Loucy (cell line): Measurements from ENCODE around the gene PREX1.

Experiments
- H2AFZ ChIP-seq: fragments of 200-600 bp; sonication (generic); 2 replicates; pipeline ENCODE4 v1.6.0; 2016; ENCODE audit warnings: antibody characterized with exemption, mild to moderate bottlenecking, low read length, moderate library complexity
- H3F3A ChIP-seq: fragments of 200-600 bp; 2 replicates; pipeline ENCODE4 v1.6.0; 2016; ENCODE audit warnings: antibody characterized with exemption, low read depth, mild to moderate bottlenecking
- H3K27me3 ChIP-seq: fragments of 200-600 bp; sonication (generic); 2 replicates; pipeline ENCODE4 v1.6.1; 2014; ENCODE audit warnings: low read length, mild to moderate bottlenecking; ENCODE audit not compliant: insufficient read depth, poor library complexity, severe bottlenecking
- H3K36me3 ChIP-seq: fragments of 200-600 bp; sonication (generic); 2 replicates; pipeline ENCODE4 v1.6.1; 2016; ENCODE audit warnings: low read length; ENCODE audit not compliant: insufficient read depth
- H3K4me1 ChIP-seq: fragments of 200-600 bp; sonication (generic); 2 replicates; pipeline ENCODE4 v1.5.1; 2014; ENCODE audit warnings: low read length, mild to moderate bottlenecking; ENCODE audit not compliant: insufficient read depth, poor library complexity, severe bottlenecking
- H3K4me2 ChIP-seq: fragments of 200-600 bp; sonication (generic); 2 replicates; pipeline ENCODE4 v1.6.0; 2014; ENCODE audit warnings: antibody characterized with exemption, low read length, low read depth, mild to moderate bottlenecking; ENCODE audit not compliant: poor library complexity, severe bottlenecking
- H3K4me3 ChIP-seq: fragments of 200-600 bp; sonication (generic); 2 replicates; pipeline ENCODE4 v1.5.1; 2014; ENCODE audit warnings: low read length, mild to moderate bottlenecking, mixed read lengths; ENCODE audit not compliant: poor library complexity, severe bottlenecking
- H3K79me2 ChIP-seq: fragments of 200-600 bp; sonication (generic); 2 replicates; pipeline ENCODE4 v1.6.1; 2014; ENCODE audit warnings: low read length; ENCODE audit not compliant: insufficient read depth
- H3K9ac ChIP-seq: fragments of 200-600 bp; sonication (generic); 2 replicates; pipeline ENCODE4 v1.6.0; 2014; ENCODE audit warnings: mild to moderate bottlenecking, low read depth, low read length, moderate library complexity; ENCODE audit not compliant: poor library complexity, severe bottlenecking
- H3K9me2 ChIP-seq: fragments of 200-600 bp; sonication (generic); replicated peaks from 2 replicates; pipeline ENCODE4 v1.6.1; 2016; ENCODE audit warnings: low read depth, low read length, mixed read lengths
- H3K9me3 ChIP-seq: fragments of 200-600 bp; sonication (generic); 2 replicates; pipeline ENCODE4 v1.6.1; 2014; ENCODE audit warnings: mild to moderate bottlenecking, antibody characterized with exemption, low read length, low read depth; ENCODE audit not compliant: insufficient read depth
- H4K20me1 ChIP-seq: fragments of 200-600 bp; sonication (generic); 2 replicates; pipeline ENCODE4 v1.6.0; 2014; ENCODE audit warnings: antibody characterized with exemption, low read length, mild to moderate bottlenecking; ENCODE audit not compliant: insufficient read depth, poor library complexity, severe bottlenecking
- EZH2phosphoT487 ChIP-seq: fragments of 200-600 bp; IDR thresholded peaks from 2 replicates; pipeline ENCODE4 v1.6.1; 2018; ENCODE audit warnings: antibody characterized with exemption, mild to moderate bottlenecking, moderate library complexity, borderline replicate concordance
- TF ChIP-seq, protein P1 (sequence below): fragments of 200-600 bp; sonication (generic); conservative IDR thresholded peaks from 2 replicates; pipeline ENCODE4 v1.5.1; 2014; ENCODE audit warnings: mild to moderate bottlenecking, antibody characterized with exemption, low read length

PREX1 gene

DNA sequence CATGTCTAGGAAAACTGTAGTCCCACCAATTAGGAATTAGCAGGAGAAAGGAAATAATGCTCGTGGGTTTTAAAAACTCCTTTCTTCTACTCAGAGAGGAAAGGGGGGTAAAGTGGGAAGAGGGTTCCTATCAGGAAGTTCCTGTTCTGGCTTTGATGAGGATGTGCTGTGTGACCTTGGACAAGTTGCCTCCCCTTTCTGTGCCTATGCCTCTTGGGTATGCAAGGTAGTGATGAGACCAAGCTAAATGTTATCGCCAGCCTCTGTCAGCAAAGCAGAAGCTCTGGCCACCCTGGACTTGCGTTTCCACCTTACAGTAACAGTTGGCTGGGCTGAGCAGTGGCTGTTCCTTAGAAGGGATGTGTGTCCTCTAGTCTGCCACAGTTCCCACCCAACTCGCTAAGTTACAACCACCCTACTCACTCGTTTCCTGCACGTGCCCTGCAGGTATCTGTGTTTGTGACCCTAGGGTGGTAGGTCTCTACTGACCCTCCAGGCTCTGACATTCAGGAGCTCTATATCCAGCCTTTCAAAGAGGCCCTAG is 110.0 kb downstream of the PREX1 start:
- Histone ChIP-seq H3K27me3 (no peaks in the 10 kb centered on the region), H2AFZ (no peak overlapping the region), H3K4me2 (no peak overlapping the region), H3K9me3 (no peaks in the 10 kb centered on the region), H3F3A (no peaks in the 10 kb centered on the region), H3K36me3 (no peaks in the 10 kb centered on the region), H3K9me2 (no peaks in the 10 kb centered on the region), H3K9ac (no peak overlapping the region), H3K79me2 (peaks cover 14% of the 10 kb centered on the region; the same call in 1 of the 2 replicates), H4K20me1 (peaks cover 10% of the 10 kb centered on the region), H3K4me1 (peaks cover 59% of the 10 kb centered on the region), H3K4me3 (no peak overlapping the region)
- no peak for TF ChIP-seq EZH2phosphoT487
- TF ChIP-seq, protein P1, sequence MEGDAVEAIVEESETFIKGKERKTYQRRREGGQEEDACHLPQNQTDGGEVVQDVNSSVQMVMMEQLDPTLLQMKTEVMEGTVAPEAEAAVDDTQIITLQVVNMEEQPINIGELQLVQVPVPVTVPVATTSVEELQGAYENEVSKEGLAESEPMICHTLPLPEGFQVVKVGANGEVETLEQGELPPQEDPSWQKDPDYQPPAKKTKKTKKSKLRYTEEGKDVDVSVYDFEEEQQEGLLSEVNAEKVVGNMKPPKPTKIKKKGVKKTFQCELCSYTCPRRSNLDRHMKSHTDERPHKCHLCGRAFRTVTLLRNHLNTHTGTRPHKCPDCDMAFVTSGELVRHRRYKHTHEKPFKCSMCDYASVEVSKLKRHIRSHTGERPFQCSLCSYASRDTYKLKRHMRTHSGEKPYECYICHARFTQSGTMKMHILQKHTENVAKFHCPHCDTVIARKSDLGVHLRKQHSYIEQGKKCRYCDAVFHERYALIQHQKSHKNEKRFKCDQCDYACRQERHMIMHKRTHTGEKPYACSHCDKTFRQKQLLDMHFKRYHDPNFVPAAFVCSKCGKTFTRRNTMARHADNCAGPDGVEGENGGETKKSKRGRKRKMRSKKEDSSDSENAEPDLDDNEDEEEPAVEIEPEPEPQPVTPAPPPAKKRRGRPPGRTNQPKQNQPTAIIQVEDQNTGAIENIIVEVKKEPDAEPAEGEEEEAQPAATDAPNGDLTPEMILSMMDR, result no peak

DNA sequence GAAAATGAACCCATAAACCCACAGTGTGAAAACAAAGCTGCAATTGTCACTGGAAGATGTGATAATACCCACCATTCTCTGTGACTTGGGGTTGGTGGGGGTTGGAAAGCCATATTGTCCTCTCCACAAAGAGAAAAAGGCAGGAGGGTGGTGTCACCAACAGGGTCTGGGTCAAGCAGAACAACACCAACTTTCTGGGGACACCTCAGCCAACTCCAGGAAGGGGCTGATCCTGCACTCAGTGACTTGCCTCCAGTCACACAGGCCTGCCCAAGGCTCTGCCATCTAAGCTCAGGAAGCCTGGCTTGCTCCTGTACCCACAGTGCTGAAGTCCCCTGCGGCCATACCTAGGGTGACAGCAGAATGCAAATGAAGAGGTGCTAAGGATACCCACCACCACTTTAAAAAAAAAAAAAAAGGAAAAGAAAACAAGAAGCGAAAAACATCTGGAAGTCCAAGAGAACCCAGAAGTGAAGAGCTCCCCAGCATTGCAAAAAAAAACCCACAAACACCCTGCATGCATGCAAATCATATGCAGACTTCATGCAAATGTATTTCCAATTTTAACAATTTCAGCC is 110.6 kb downstream of the PREX1 start:
- H3K4me1 ChIP-seq, result peaks cover 56% of the 10 kb centered on the region
- no peak overlapping the region for H3K4me2 ChIP-seq
- no peaks in the 10 kb centered on the region for H3K9me3 ChIP-seq
- H4K20me1 ChIP-seq, result peaks cover 10% of the 10 kb centered on the region
- no peak overlapping the region for H3K9ac ChIP-seq
- peaks cover 14% of the 10 kb centered on the region; the same call in 1 of the 2 replicates for H3K79me2 ChIP-seq
- no peaks in the 10 kb centered on the region for H3K27me3 ChIP-seq
- no peaks in the 10 kb centered on the region for H3K9me2 ChIP-seq
- H3K36me3 ChIP-seq, result no peaks in the 10 kb centered on the region
- no peak overlapping the region for H2AFZ ChIP-seq
- no peak overlapping the region for H3K4me3 ChIP-seq
- no peak for TF ChIP-seq EZH2phosphoT487
- TF ChIP-seq, protein P1, result no peak
- no peaks in the 10 kb centered on the region for H3F3A ChIP-seq

DNA sequence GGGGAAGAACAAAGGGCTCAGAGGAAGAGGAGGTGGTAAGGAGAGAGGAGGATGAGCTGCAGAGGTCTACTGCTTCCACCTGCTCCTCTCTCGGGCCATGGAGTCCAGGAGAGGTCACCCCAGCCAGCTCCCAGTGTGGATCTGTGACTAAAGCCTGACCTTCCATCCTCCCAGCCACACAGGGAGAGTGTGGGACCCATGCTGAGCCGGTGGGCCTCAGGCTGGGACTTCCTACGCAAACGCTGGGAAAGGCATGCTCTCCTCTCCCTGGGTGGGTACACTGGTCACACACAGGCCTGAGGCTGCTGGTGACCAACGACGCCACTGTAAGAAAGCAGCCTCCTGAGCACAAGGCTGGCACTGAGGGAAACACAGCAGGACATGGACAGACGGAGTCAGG is 111.3 kb downstream of the PREX1 start:
- no peak for TF ChIP-seq EZH2phosphoT487
- TF ChIP-seq, protein P1, result no peak
- Histone ChIP-seq H3K4me1 (peaks cover 54% of the 10 kb centered on the region), H3K4me2 (no peak overlapping the region)

More for the DNA sequence above, 111.3 kb downstream of the PREX1 start:
- H3K4me3 ChIP-seq, result no peak overlapping the region
- H3K36me3 ChIP-seq, result no peaks in the 10 kb centered on the region
- peaks cover 14% of the 10 kb centered on the region; the same call in 1 of the 2 replicates for H3K79me2 ChIP-seq
- no peak overlapping the region for H2AFZ ChIP-seq
- no peak overlapping the region for H3K9ac ChIP-seq
- H3F3A ChIP-seq, result no peaks in the 10 kb centered on the region
- H4K20me1 ChIP-seq, result peaks cover 10% of the 10 kb centered on the region
- no peaks in the 10 kb centered on the region for H3K9me3 ChIP-seq
- H3K9me2 ChIP-seq, result no peaks in the 10 kb centered on the region
- no peaks in the 10 kb centered on the region for H3K27me3 ChIP-seq
